ENCODE measurements around the gene STK32C. TPM values are rescaled to one million over a fixed set of nuclear protein-coding genes. Genes with fewer than 3 reads are reported as not detected.

Gene STK32C
- total and polyA plus RNA-seq, 2 experiments from 2014 or later: 17.5 to 23.8 TPM

GRCh38 chr10:132207536-132208461, 100.0 kb downstream of the STK32C start:
- Histone ChIP-seq H3K4me1 (ENCODE audit: low read depth) (peaks cover 4% of the 10 kb centered on the region), H3K27ac (no peak overlapping the region), H3K27me3 (no peaks in the 10 kb centered on the region), H3K4me3 (no peak overlapping the region), H3K9me3 (ENCODE audit: low read depth) (no peaks in the 10 kb centered on the region), H3K36me3 (no peaks in the 10 kb centered on the region)
- no peak for DNase-seq (ENCODE audit: low read depth in 1 of 2, low spot score in 1 of 2)
- no peak for TF ChIP-seq CTCF (IDR thresholded peaks at IDR 0.05; ENCODE audit: low read depth, low read length)

- H3K27ac ChIP-seq: no peak overlapping the region
- no peak overlapping the region for H3K4me3 ChIP-seq
- H3K9me3 ChIP-seq (ENCODE audit: low read depth): no peaks in the 10 kb centered on the region
- H3K27me3 ChIP-seq: no peaks in the 10 kb centered on the region
- peaks cover 4% of the 10 kb centered on the region for H3K4me1 ChIP-seq (ENCODE audit: low read depth)
- no peak for DNase-seq (ENCODE audit: low read depth in 1 of 2, low spot score in 1 of 2)
- H3K36me3 ChIP-seq: no peaks in the 10 kb centered on the region
- no peak for TF ChIP-seq CTCF (IDR thresholded peaks at IDR 0.05; ENCODE audit: low read depth, low read length)
Observed at GRCh38 chr10:132206806-132207535, 100.8 kb downstream of the STK32C start.

- no peak for TF ChIP-seq CTCF (IDR thresholded peaks at IDR 0.05; ENCODE audit: low read depth, low read length)
- no peaks in the 10 kb centered on the region for H3K27me3 ChIP-seq
- peaks cover 4% of the 10 kb centered on the region for H3K4me1 ChIP-seq (ENCODE audit: low read depth)
- H3K4me3 ChIP-seq: no peak overlapping the region
- no peaks in the 10 kb centered on the region for H3K36me3 ChIP-seq
- H3K27ac ChIP-seq: no peak overlapping the region
- no peak for DNase-seq (ENCODE audit: low read depth in 1 of 2, low spot score in 1 of 2)
- H3K9me3 ChIP-seq (ENCODE audit: low read depth): no peaks in the 10 kb centered on the region
Observed at GRCh38 chr10:132206377-132206745, 101.4 kb downstream of the STK32C start.

GRCh38 chr10:132205650-132206376, 101.9 kb downstream of the STK32C start:
- no peak for DNase-seq (ENCODE audit: low read depth in 1 of 2, low spot score in 1 of 2)
- no peaks in the 10 kb centered on the region for H3K36me3 ChIP-seq
- no peak overlapping the region for H3K4me3 ChIP-seq
- no peak for TF ChIP-seq CTCF (IDR thresholded peaks at IDR 0.05; ENCODE audit: low read depth, low read length)
- no peaks in the 10 kb centered on the region for H3K27me3 ChIP-seq
- no peaks in the 10 kb centered on the region for H3K9me3 ChIP-seq (ENCODE audit: low read depth)
- H3K4me1 ChIP-seq (ENCODE audit: low read depth): peaks cover 4% of the 10 kb centered on the region
- no peak overlapping the region for H3K27ac ChIP-seq

GRCh38 chr10:132204781-132205473, 102.8 kb downstream of the STK32C start:
- H3K27me3 ChIP-seq: no peaks in the 10 kb centered on the region
- no peak overlapping the region for H3K27ac ChIP-seq
- TF ChIP-seq CTCF (IDR thresholded peaks at IDR 0.05; ENCODE audit: low read depth, low read length): no peak
- H3K4me3 ChIP-seq: no peak overlapping the region
- no peaks in the 10 kb centered on the region for H3K36me3 ChIP-seq
- no peak for DNase-seq (ENCODE audit: low read depth in 1 of 2, low spot score in 1 of 2)
- H3K9me3 ChIP-seq (ENCODE audit: low read depth): no peaks in the 10 kb centered on the region
- H3K4me1 ChIP-seq (ENCODE audit: low read depth): peaks cover 4% of the 10 kb centered on the region
